GM12878 (cell line): ENCODE data around the gene YIPF4. TPM values are rescaled to one million over a fixed set of nuclear protein-coding genes. Genes with fewer than 3 reads are reported as not detected.

Experiments
- BHLHE40 ChIP-seq, 2 experiments: fragments of 450-650 bp in 1 of 2; IDR thresholded peaks; 2 replicates each; pipeline ENCODE4 v1.6.1; 2011 to 2017; ENCODE audit warnings: low read depth in 2 of 2, borderline replicate concordance in 1 of 2, improper control_type of control experiment in 1 of 2, low read length in 1 of 2, mild to moderate bottlenecking in 1 of 2
- CREB1 ChIP-seq: IDR thresholded peaks from 2 replicates; pipeline ENCODE4 v1.6.1; 2012; ENCODE audit warnings: low read depth, mild to moderate bottlenecking, inconsistent platforms
- EZH2 ChIP-seq: IDR thresholded peaks from 2 replicates; pipeline ENCODE4 v1.6.1; 2012; ENCODE audit warnings: low read depth, mild to moderate bottlenecking, control low read depth, inconsistent platforms, low read length, borderline replicate concordance; ENCODE audit not compliant: control insufficient read depth
- FOXK2 ChIP-seq: fragments of 450-650 bp; IDR thresholded peaks from 2 replicates; pipeline ENCODE4 v1.6.1; 2017; ENCODE audit warnings: mild to moderate bottlenecking, moderate library complexity
- GATAD2B ChIP-seq: fragments of 450-650 bp; conservative IDR thresholded peaks from 2 replicates; pipeline ENCODE4 v1.6.1; 2017; ENCODE audit warnings: low read depth, mild to moderate bottlenecking, moderate library complexity
- HCFC1 ChIP-seq: fragments of 150-350 bp; IDR thresholded peaks from 2 replicates; pipeline ENCODE4 v1.6.1; 2014; ENCODE audit warnings: low read length
- KDM1A ChIP-seq: fragments of 200-600 bp; sonication (generic); IDR thresholded peaks from 2 replicates; pipeline ENCODE4 v1.6.1; 2016; ENCODE audit warnings: borderline replicate concordance
- MEF2A ChIP-seq: IDR thresholded peaks from 2 replicates; pipeline ENCODE4 v1.6.1; 2011; ENCODE audit warnings: low read depth, mild to moderate bottlenecking, low read length, moderate library complexity; ENCODE audit not compliant: insufficient read depth
- MTA3 ChIP-seq: IDR thresholded peaks from 2 replicates; pipeline ENCODE4 v1.6.1; 2012; ENCODE audit warnings: low read length, inconsistent platforms, borderline replicate concordance
- PAX5 ChIP-seq: IDR thresholded peaks from 2 replicates; pipeline ENCODE4 v1.6.1; 2011; ENCODE audit warnings: low read depth, low read length, borderline replicate concordance
- RBBP5 ChIP-seq: fragments of 200-600 bp; sonication (generic); conservative IDR thresholded peaks from 2 replicates; pipeline ENCODE4 v1.6.1; 2016
- RFX5 ChIP-seq: IDR thresholded peaks from 2 replicates; pipeline ENCODE4 v1.6.1; 2011; ENCODE audit warnings: low read depth, low read length, improper control_type of control experiment
- SUPT20H ChIP-seq: IDR thresholded peaks from 2 replicates; pipeline ENCODE4 v1.6.1; 2011; ENCODE audit warnings: low read depth, mild to moderate bottlenecking, low read length, moderate library complexity, borderline replicate concordance; ENCODE audit not compliant: control insufficient read depth
- TCF3 ChIP-seq: IDR thresholded peaks from 2 replicates; pipeline ENCODE4 v1.6.1; 2012; ENCODE audit warnings: low read depth, mild to moderate bottlenecking, low read length, borderline replicate concordance; ENCODE audit not compliant: insufficient read depth
- TCF7 ChIP-seq: IDR thresholded peaks from 2 replicates; pipeline ENCODE4 v1.6.1; 2014; ENCODE audit warnings: antibody characterized with exemption, borderline replicate concordance
- ZNF622 ChIP-seq: fragments of 450-650 bp; IDR thresholded peaks from 2 replicates; pipeline ENCODE4 v1.6.1; 2017; ENCODE audit warnings: mild to moderate bottlenecking, inconsistent platforms
- polyA plus RNA-seq, 11 experiments: library from polyadenylated mRNA; depleted of rRNA in 4 of 11; unstranded in 6 of 11; stranded (reverse) in 5 of 11; fragments of >200 nt; fragmentation: Nextera tagmentation in 4 of 11; fragmentation: Illumina TruSeq in 1 of 11; extraction: Ambion mirVana in 4 of 11; extraction: Trizol in 1 of 11; gene quantifications; 1 replicate in 1 of 11; 2 replicates in 10 of 11; pipeline versions ENCODE4 v1.2.1 to v1.2.3, GENCODE V29; 2011 to 2016; ENCODE audit warnings: inconsistent platforms in 2 of 11, missing spikeins in 2 of 11, low read depth in 1 of 11
- total RNA-seq, 4 experiments: library from RNA; depleted of rRNA in 3 of 4; stranded (reverse); fragments of >200 nt in 3 of 4; fragmentation: Illumina TruSeq in 1 of 4; extraction: Trizol in 1 of 4; gene quantifications; 2 replicates each; pipeline versions ENCODE4 v1.2.1 to v1.2.3, GENCODE V29; 2013 to 2021
- TF ChIP-seq, protein P1 (sequence below): IDR thresholded peaks from 2 replicates; pipeline ENCODE4 v1.6.1; 2011; ENCODE audit warnings: low read depth, mild to moderate bottlenecking, low read length, moderate library complexity, borderline replicate concordance; ENCODE audit errors: extremely low read depth
- TF ChIP-seq, protein P2 (sequence below): IDR thresholded peaks from 2 replicates; pipeline ENCODE4 v1.6.1; 2012; ENCODE audit warnings: mild to moderate bottlenecking, low read depth, low read length
- TF ChIP-seq, protein P3 (sequence below): fragments of 450-650 bp; IDR thresholded peaks from 2 replicates; pipeline ENCODE4 v1.6.1; 2017; ENCODE audit warnings: antibody characterized with exemption, mild to moderate bottlenecking, moderate library complexity
- TF ChIP-seq, protein P4 (sequence below): IDR thresholded peaks from 2 replicates; pipeline ENCODE4 v1.6.1; 2011; ENCODE audit warnings: borderline replicate concordance, low read depth, mild to moderate bottlenecking, moderate library complexity, mixed read lengths, low read length; ENCODE audit not compliant: insufficient read depth; ENCODE audit errors: extremely low read length
- TF ChIP-seq, protein P5 (sequence below): IDR thresholded peaks from 2 replicates; pipeline ENCODE4 v1.6.1; 2011; ENCODE audit warnings: low read depth, low read length, improper control_type of control experiment, borderline replicate concordance

The YIPF4 gene
- total and polyA plus RNA-seq, 10 of the 15 experiments (the other 5 are each of a cell fraction or from before 2014, with no cell fraction given), result 2.8 to 60.4 (median 11.1) TPM

DNA sequence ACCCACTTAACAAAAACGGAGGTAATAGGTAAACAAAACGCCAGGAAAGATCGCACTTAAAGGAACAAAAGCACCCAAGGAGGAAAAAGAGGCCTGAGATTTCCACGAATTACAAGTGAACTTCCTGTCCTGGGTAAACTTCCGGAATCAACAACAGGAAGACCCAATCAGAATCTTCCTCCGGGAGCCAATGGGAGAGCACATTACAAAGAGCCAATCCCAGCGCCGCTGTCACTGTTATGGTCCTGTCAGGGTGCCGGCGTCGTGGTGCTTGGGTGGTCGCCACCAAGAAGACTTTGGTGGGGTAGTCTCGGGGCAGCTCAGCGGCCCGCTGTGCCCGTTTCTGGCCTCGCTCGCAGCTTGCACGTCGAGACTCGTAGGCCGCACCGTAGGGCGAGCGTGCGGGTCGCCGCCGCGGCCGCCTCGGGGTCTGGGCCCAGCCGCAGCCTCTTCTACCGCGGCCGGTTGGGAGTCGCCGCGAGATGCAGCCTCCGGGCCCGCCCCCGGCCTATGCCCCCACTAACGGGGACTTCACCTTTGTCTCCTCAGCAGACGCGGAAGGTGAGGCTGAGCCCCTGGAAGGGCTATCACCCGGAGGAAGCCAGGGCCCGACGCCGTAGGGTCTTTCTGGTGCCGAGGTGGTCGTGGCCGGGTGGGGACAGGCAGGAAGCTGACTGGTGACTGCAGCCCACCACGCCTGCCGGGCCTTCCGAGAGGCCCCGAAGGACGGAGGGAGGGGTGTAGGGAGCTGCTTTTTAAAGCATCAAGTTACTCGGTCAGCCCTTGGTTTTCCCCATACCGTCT is at the start of gene YIPF4 (continued):
- TF ChIP-seq, protein P1, sequence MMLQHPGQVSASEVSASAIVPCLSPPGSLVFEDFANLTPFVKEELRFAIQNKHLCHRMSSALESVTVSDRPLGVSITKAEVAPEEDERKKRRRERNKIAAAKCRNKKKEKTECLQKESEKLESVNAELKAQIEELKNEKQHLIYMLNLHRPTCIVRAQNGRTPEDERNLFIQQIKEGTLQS, result no peak
- no peak for TF ChIP-seq PAX5
- TF ChIP-seq BHLHE40 (IDR thresholded peaks at IDR 0.05; ENCODE audit: borderline replicate concordance in 1 of 2, low read depth in 2 of 2, low read length in 1 of 2), result peak in 1 of 2 experiments; percentile 48; a peak in 2 of 4 replicates
- TF ChIP-seq FOXK2, result peak; percentile 91
- TF ChIP-seq, protein P2, sequence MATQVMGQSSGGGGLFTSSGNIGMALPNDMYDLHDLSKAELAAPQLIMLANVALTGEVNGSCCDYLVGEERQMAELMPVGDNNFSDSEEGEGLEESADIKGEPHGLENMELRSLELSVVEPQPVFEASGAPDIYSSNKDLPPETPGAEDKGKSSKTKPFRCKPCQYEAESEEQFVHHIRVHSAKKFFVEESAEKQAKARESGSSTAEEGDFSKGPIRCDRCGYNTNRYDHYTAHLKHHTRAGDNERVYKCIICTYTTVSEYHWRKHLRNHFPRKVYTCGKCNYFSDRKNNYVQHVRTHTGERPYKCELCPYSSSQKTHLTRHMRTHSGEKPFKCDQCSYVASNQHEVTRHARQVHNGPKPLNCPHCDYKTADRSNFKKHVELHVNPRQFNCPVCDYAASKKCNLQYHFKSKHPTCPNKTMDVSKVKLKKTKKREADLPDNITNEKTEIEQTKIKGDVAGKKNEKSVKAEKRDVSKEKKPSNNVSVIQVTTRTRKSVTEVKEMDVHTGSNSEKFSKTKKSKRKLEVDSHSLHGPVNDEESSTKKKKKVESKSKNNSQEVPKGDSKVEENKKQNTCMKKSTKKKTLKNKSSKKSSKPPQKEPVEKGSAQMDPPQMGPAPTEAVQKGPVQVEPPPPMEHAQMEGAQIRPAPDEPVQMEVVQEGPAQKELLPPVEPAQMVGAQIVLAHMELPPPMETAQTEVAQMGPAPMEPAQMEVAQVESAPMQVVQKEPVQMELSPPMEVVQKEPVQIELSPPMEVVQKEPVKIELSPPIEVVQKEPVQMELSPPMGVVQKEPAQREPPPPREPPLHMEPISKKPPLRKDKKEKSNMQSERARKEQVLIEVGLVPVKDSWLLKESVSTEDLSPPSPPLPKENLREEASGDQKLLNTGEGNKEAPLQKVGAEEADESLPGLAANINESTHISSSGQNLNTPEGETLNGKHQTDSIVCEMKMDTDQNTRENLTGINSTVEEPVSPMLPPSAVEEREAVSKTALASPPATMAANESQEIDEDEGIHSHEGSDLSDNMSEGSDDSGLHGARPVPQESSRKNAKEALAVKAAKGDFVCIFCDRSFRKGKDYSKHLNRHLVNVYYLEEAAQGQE, result 0 out of 2 replicates have a peak, but pooled peaks have one; percentile 9
- TF ChIP-seq ZNF622, result no peak
- TF ChIP-seq RFX5, result 0 out of 2 replicates have a peak, but pooled peaks have one; percentile 17
- TF ChIP-seq MTA3, result no peak
- TF ChIP-seq KDM1A, result no peak
- TF ChIP-seq TCF7, result no peak
- peak; percentile 96 for TF ChIP-seq GATAD2B
- TF ChIP-seq EZH2, result no peak
- TF ChIP-seq HCFC1, result peak; percentile 53
- TF ChIP-seq, protein P3, sequence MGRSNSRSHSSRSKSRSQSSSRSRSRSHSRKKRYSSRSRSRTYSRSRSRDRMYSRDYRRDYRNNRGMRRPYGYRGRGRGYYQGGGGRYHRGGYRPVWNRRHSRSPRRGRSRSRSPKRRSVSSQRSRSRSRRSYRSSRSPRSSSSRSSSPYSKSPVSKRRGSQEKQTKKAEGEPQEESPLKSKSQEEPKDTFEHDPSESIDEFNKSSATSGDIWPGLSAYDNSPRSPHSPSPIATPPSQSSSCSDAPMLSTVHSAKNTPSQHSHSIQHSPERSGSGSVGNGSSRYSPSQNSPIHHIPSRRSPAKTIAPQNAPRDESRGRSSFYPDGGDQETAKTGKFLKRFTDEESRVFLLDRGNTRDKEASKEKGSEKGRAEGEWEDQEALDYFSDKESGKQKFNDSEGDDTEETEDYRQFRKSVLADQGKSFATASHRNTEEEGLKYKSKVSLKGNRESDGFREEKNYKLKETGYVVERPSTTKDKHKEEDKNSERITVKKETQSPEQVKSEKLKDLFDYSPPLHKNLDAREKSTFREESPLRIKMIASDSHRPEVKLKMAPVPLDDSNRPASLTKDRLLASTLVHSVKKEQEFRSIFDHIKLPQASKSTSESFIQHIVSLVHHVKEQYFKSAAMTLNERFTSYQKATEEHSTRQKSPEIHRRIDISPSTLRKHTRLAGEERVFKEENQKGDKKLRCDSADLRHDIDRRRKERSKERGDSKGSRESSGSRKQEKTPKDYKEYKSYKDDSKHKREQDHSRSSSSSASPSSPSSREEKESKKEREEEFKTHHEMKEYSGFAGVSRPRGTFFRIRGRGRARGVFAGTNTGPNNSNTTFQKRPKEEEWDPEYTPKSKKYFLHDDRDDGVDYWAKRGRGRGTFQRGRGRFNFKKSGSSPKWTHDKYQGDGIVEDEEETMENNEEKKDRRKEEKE, result no peak
- 0 out of 2 replicates have a peak, but pooled peaks have one; percentile 11 for TF ChIP-seq CREB1
- TF ChIP-seq MEF2A, result no peak
- TF ChIP-seq, protein P4, sequence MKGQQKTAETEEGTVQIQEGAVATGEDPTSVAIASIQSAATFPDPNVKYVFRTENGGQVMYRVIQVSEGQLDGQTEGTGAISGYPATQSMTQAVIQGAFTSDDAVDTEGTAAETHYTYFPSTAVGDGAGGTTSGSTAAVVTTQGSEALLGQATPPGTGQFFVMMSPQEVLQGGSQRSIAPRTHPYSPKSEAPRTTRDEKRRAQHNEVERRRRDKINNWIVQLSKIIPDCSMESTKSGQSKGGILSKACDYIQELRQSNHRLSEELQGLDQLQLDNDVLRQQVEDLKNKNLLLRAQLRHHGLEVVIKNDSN, result no peak
- no peak for TF ChIP-seq TCF3
- no peak for TF ChIP-seq RBBP5
- TF ChIP-seq SUPT20H, result no peak
- TF ChIP-seq, protein P5, sequence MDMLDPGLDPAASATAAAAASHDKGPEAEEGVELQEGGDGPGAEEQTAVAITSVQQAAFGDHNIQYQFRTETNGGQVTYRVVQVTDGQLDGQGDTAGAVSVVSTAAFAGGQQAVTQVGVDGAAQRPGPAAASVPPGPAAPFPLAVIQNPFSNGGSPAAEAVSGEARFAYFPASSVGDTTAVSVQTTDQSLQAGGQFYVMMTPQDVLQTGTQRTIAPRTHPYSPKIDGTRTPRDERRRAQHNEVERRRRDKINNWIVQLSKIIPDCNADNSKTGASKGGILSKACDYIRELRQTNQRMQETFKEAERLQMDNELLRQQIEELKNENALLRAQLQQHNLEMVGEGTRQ, result no peak
